ENCODE data around the gene PPP1R1B. TPM values are rescaled to one million over a fixed set of nuclear protein-coding genes. Genes with fewer than 3 reads are reported as not detected.
A peak's percentile ranks its signal among the peaks of the same experiment; 100 is the strongest.

PPP1R1B gene
- polyA plus RNA-seq, 1 donor, result 20.4 TPM

- Histone ChIP-seq H3K36me3 (ENCODE audit: control insufficient read depth, insufficient read depth, low read length) (no peaks in the 10 kb centered on the region), H3K27me3 (ENCODE audit: control insufficient read depth, insufficient read depth, low read length) (peaks cover 100% of the 10 kb centered on the region), H3K4me1 (ENCODE audit: control insufficient read depth, insufficient read depth, low read length) (peaks cover 4% of the 10 kb centered on the region), H3K4me3 (ENCODE audit: low read length) (no peak overlapping the region), H3K9me3 (ENCODE audit: control insufficient read depth, low read depth, low read length) (peaks cover 18% of the 10 kb centered on the region), H3K27ac (ENCODE audit: low read length) (no peak overlapping the region)
- DNase-seq, result no peak
- no CpG with 5 or more reads among the region's 28 CpGs for WGBS (ENCODE audit: insufficient coverage, low lambda C conversion rate)
Measured at GRCh38 chr17:39599665-39600231, 27.0 kb upstream of the PPP1R1B start.

GRCh38 chr17:39600288-39600996 lies 26.3 kb upstream of the PPP1R1B start:
- Histone ChIP-seq H3K27me3 (ENCODE audit: control insufficient read depth, insufficient read depth, low read length) (peaks cover 100% of the 10 kb centered on the region), H3K36me3 (ENCODE audit: control insufficient read depth, insufficient read depth, low read length) (no peaks in the 10 kb centered on the region), H3K4me1 (ENCODE audit: control insufficient read depth, insufficient read depth, low read length) (peaks cover 7% of the 10 kb centered on the region), H3K4me3 (ENCODE audit: low read length) (no peak overlapping the region), H3K27ac (ENCODE audit: low read length) (no peak overlapping the region), H3K9me3 (ENCODE audit: control insufficient read depth, low read depth, low read length) (peaks cover 22% of the 10 kb centered on the region)
- WGBS (ENCODE audit: insufficient coverage, low lambda C conversion rate), result no CpG with 5 or more reads among the region's 13 CpGs
- no peak for DNase-seq

GRCh38 chr17:39600997-39601597 lies 25.7 kb upstream of the PPP1R1B start:
- H3K27ac ChIP-seq (ENCODE audit: low read length), result no peak overlapping the region
- no CpG with 5 or more reads among the region's 21 CpGs for WGBS (ENCODE audit: insufficient coverage, low lambda C conversion rate)

GRCh38 chr17:39601758-39602532 lies 24.8 kb upstream of the PPP1R1B start:
- no peak overlapping the region for H3K4me3 ChIP-seq (ENCODE audit: low read length)
- H3K36me3 ChIP-seq (ENCODE audit: control insufficient read depth, insufficient read depth, low read length), result no peaks in the 10 kb centered on the region
- peaks cover 99% of the 10 kb centered on the region for H3K27me3 ChIP-seq (ENCODE audit: control insufficient read depth, insufficient read depth, low read length)
- H3K9me3 ChIP-seq (ENCODE audit: control insufficient read depth, low read depth, low read length), result peaks cover 16% of the 10 kb centered on the region
- H3K4me1 ChIP-seq (ENCODE audit: control insufficient read depth, insufficient read depth, low read length), result peaks cover 10% of the 10 kb centered on the region
- H3K27ac ChIP-seq (ENCODE audit: low read length), result no peak overlapping the region
- DNase-seq, result no peak
- no CpG with 5 or more reads among the region's 12 CpGs for WGBS (ENCODE audit: insufficient coverage, low lambda C conversion rate)

More at GRCh38 chr17:39600997-39601597, 25.7 kb upstream of the PPP1R1B start:
- Histone ChIP-seq H3K4me1 (ENCODE audit: control insufficient read depth, insufficient read depth, low read length) (peaks cover 8% of the 10 kb centered on the region), H3K4me3 (ENCODE audit: low read length) (no peak overlapping the region), H3K9me3 (ENCODE audit: control insufficient read depth, low read depth, low read length) (peaks cover 24% of the 10 kb centered on the region), H3K36me3 (ENCODE audit: control insufficient read depth, insufficient read depth, low read length) (no peaks in the 10 kb centered on the region), H3K27me3 (ENCODE audit: control insufficient read depth, insufficient read depth, low read length) (peaks cover 99% of the 10 kb centered on the region)
- no peak for DNase-seq

GRCh38 chr17:39602533-39603303 lies 24.0 kb upstream of the PPP1R1B start:
- no peak overlapping the region for H3K27ac ChIP-seq (ENCODE audit: low read length)
- peaks cover 12% of the 10 kb centered on the region for H3K4me1 ChIP-seq (ENCODE audit: control insufficient read depth, insufficient read depth, low read length)
- no peaks in the 10 kb centered on the region for H3K36me3 ChIP-seq (ENCODE audit: control insufficient read depth, insufficient read depth, low read length)
- DNase-seq, result no peak
- peaks cover 14% of the 10 kb centered on the region for H3K9me3 ChIP-seq (ENCODE audit: control insufficient read depth, low read depth, low read length)
- no peak overlapping the region for H3K4me3 ChIP-seq (ENCODE audit: low read length)
- peaks cover 99% of the 10 kb centered on the region for H3K27me3 ChIP-seq (ENCODE audit: control insufficient read depth, insufficient read depth, low read length)
- WGBS (ENCODE audit: insufficient coverage, low lambda C conversion rate), result 14% methylated on average over 2 of the region's 4 CpGs

GRCh38 chr17:39603304-39604016 lies 23.3 kb upstream of the PPP1R1B start:
- no CpG with 5 or more reads among the region's 14 CpGs for WGBS (ENCODE audit: insufficient coverage, low lambda C conversion rate)
- H3K27me3 ChIP-seq (ENCODE audit: control insufficient read depth, insufficient read depth, low read length), result peaks cover 99% of the 10 kb centered on the region
- peaks cover 14% of the 10 kb centered on the region for H3K9me3 ChIP-seq (ENCODE audit: control insufficient read depth, low read depth, low read length)
- H3K4me1 ChIP-seq (ENCODE audit: control insufficient read depth, insufficient read depth, low read length), result peaks cover 12% of the 10 kb centered on the region
- no peaks in the 10 kb centered on the region for H3K36me3 ChIP-seq (ENCODE audit: control insufficient read depth, insufficient read depth, low read length)
- no peak overlapping the region for H3K4me3 ChIP-seq (ENCODE audit: low read length)
- no peak for DNase-seq
- H3K27ac ChIP-seq (ENCODE audit: low read length), result no peak overlapping the region

GRCh38 chr17:39604911-39605491 lies 21.8 kb upstream of the PPP1R1B start:
- Histone ChIP-seq H3K27me3 (ENCODE audit: control insufficient read depth, insufficient read depth, low read length) (peaks cover 99% of the 10 kb centered on the region), H3K9me3 (ENCODE audit: control insufficient read depth, low read depth, low read length) (peaks cover 9% of the 10 kb centered on the region), H3K4me3 (ENCODE audit: low read length) (no peak overlapping the region), H3K36me3 (ENCODE audit: control insufficient read depth, insufficient read depth, low read length) (no peaks in the 10 kb centered on the region), H3K27ac (ENCODE audit: low read length) (no peak overlapping the region), H3K4me1 (ENCODE audit: control insufficient read depth, insufficient read depth, low read length) (peaks cover 10% of the 10 kb centered on the region)
- WGBS (ENCODE audit: insufficient coverage, low lambda C conversion rate), result no CpG with 5 or more reads among the region's 31 CpGs
- DNase-seq, result no peak

- no CpG with 5 or more reads among the region's 102 CpGs for WGBS (ENCODE audit: insufficient coverage, low lambda C conversion rate)
- DNase-seq, result peak in 1 of 2 donors; percentile 45
- Histone ChIP-seq H3K27ac (ENCODE audit: low read length) (no peak overlapping the region), H3K9me3 (ENCODE audit: control insufficient read depth, low read depth, low read length) (peaks cover 9% of the 10 kb centered on the region), H3K4me3 (ENCODE audit: low read length) (no peak overlapping the region), H3K4me1 (ENCODE audit: control insufficient read depth, insufficient read depth, low read length) (peaks cover 10% of the 10 kb centered on the region), H3K36me3 (ENCODE audit: control insufficient read depth, insufficient read depth, low read length) (no peaks in the 10 kb centered on the region), H3K27me3 (ENCODE audit: control insufficient read depth, insufficient read depth, low read length) (peaks cover 97% of the 10 kb centered on the region)
Measured at GRCh38 chr17:39605492-39606433, 21.0 kb upstream of the PPP1R1B start.
